ENCODE measurements around the gene UTS2R.

Gene UTS2R

DNA sequence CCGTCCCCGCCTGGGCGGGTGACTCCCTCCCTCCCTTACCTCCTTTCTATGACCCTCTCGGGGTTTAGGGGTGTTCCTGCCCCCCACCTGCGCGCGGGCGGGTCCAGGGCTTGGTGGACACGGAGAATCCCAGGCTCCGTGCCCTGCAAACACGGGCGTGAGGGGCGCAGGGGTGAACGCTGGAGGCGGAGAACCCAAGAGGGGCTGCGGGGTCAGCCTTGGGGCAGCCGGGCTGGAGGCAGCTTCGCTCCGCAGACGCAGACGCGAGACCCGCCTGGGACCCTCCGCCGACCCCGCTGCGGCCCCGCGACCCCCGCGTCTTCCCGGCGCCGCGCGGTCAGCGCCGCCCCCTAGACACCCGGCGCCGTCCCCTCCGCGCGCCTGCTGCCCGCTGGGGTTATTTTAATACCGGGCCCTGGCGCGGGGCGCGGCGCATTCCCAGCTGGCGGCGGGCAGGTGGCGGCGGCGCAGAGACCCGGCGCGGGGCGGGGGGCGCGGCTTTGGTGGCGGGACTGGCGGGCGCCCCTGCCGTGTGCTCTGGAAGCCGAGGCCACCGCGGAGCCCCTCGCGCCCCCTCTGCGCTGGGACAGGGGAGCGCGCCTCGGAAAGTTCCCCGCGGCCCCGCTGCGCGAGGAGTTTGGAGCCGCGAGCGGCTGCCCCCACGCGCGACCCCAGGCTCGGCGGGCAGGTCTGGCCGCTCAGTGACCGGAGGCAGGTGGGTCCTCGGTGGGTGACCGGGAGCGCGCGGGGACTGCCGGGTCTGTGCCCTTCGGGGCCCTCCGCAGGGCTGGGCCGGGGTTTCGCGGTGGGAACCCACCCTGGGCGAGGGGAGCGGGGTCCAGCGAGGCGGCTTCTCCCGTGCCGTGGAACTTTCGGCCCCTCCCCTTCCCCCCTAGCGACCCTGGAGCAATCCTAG, at the start of gene UTS2R:
Gene UTS2R, plus strand, starts transcription at position 433 of the 916 bp plus-strand sequence. CDS start 2,560 bp downstream, outside the sequence.
- peak; percentile 83 for DNase-seq (ENCODE audit: low spot score)

DNA sequence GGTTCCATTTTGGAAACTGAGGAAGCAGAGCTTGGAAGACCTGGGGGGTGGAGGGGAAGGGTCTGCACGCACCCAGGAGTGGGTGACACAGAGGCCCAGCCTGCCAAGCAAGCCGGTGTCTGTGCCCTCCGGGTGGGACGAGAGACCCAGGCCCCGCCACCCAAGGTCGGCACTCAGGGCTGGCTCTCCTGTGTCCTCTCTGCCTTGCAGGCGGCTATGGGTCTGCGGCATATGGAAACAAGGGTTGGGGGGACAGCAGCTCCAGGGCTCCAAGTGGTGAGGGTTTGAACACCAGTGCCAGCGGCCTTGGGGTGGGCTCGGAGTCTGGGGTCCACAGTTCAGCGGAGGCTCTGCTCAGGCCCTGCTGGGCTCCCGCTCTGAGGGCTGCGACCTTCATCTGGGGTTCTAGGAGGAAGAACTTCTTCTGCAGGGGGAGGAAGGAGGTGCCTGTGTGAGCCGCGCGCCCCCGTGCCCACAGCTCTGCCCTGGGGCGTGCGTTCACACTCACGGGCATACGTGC, 49.6 kb upstream of the UTS2R start:
- DNase-seq (ENCODE audit: low spot score), result no peak

DNA sequence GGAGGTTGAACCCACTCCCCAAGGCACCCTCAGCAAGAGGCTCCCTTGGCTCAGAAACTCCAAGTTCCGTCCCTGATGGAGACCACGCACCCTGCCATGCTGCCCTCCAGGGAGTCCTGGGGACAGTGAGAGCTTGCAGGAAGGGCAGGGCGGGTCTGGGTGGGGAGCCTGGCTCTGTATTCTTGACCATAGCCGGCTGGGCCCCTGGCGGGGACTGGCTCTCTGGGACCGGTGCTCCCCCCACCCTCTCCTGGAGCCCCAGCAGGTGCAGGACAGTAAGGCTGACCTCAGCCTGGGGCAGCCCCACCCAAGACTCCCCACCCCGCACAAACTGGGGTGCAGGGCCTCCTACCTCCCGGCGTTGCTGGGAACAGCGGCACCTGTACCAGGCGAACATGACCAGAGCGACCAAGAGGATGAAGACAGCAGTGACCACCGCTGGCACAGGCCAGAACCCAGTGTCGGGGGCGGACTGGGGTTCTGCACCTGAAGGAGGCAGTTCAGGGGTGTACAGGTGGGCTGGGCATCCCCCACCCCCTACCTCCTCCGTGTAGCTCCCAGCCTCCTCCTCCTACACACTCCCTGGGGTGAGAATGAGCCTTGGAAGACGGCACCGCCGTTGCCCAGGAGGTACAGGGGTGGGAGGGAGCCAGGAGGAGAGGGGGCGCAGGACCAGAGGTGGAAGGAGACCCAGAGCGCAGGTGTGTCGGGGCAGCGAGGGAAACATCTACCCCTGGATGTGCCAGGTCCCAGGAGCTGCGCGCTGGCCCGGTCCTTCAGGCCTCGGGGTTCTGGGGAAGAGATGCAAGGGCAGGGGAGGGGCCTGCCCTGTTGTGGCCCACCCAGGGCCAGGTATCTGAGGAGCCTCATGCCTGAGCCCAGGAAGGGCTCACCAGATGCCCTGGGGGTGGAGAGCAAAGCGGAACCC, 48.8 kb upstream of the UTS2R start:
- DNase-seq (ENCODE audit: low spot score), result no peak

DNA sequence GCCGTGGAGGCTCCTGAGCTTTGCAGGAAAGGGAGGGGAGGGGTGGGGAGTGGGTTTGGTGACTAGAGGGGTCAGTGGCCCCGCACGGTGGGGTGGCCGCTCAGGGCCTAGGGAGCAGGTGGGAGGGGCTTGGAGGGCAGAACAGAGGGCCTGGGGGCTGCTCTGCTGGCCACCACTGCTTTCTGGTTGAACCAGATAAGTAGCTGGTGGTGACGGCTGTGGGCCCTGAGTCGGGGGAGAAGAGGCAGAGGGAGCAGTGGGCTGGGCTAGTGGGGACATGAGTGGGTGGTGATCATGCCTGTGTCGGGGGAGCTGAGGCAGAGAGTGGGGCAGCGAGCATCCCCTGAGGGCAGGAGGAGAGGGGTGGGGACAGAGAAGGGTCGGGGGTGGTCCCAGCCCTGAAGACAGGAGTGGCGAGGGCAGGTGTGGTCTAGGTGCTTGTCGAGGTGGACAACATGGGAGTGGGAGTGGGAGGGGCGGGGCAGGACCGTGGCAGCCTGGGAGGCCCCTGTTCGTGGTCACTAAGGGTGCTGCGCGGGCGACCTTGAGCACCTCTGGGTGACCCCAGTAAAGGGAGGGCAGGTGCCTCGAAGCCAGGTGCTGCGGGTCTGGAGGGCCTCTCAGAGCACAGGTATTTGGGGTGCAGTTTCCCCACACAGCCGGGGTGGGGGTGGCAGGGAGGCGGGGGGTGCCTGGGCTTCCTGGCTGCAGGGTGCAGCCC, 47.9 kb upstream of the UTS2R start:
- no peak for DNase-seq (ENCODE audit: low spot score)

DNA sequence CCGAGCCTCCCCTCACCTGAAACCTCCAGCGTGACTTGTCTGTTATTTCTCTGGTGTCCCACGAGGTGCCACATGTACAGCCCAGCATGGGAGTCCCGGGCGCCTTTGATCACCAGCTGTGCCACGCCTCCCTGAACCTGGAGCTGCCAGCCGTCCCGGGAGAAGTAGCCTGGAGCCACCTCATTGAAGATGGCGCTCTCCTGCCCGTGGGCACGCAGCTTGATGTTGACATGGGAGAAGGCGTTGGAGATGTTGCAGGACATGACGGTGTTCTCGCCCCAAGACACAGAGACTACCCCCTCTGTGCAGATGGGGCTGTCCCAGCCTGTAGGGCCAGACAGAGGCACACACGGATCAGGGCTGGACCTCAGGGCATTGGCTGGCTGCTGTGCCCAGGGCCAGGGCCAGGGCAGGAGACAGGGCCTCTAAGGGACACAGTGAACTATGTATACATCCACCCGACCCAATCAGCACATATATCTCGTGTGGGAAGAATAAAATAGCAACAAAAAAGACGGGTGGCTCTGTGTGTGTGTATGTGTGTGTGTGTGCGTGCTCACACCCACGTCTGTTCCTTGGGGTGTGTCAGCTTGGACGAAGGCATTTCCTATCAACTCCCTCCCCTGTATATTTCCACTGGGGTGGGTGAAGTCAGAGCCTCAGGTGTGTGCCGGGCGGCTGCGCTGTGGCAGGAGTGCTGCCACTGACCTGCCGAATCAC, 46.8 kb upstream of the UTS2R start:
- DNase-seq (ENCODE audit: low spot score), result no peak

DNA sequence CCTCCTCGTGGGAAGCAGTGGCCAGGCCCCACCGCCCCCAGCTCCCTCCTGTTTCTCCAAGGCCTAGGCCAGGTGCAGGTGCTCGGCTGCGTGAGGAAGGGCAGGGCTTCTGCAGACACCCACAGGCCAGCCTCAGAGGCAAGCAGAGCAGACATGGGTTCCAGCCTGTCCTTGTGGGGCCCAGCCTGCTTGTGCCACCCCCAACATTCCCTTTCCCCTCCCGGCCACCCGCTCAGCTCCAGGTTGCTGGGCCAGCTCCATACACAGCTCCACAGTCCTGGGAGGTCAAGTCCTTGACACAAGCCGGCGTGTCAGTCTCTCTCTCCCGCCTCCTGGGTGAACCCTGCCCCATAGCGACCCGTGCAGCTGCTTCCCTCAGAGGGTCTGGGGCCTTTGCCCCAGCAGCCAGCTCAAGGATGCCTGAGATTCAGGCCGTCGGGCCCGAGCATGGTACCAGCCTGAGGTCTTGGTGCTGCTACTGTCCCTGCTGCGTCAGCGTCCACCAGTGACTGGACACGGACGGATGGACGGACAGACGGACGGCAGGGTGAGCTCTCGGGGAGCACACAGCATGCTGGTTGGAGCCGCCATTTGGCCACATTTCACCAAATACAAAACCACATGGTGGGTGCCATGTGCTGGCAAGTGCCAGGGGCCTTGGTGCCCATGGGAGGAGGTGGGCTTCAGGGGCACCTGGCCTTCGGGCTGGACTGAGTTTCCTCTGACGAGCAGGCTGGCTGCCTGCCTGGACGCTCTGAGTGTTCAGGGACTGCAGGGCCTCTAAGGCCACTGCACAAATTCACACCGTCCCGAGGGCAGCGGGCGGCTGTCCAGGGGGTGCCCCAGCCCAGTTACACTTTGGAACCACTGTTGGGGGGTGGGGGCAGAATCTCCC, 46.0 kb upstream of the UTS2R start:
- DNase-seq (ENCODE audit: low spot score), result no peak

DNA sequence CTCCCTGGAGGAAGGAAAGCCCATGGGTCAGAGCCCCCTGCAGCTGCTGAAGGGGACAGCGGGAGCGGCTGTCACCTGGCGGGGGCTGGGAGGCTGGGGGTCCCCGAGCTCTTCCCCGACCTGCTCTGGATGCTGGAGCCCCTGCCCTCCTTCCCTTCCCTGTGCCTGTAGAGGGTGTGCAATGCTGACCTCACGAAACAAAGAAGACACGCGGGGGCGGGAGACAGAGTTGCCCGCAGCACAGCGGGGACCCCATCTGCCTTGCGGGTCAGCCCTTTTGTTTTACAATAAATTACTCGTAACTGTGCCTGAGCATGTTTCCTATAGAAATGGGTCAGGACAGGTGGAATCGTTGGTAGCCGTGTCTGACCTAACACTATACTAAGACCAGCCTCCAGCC, 44.3 kb upstream of the UTS2R start:
- no peak for DNase-seq (ENCODE audit: low spot score)

DNA sequence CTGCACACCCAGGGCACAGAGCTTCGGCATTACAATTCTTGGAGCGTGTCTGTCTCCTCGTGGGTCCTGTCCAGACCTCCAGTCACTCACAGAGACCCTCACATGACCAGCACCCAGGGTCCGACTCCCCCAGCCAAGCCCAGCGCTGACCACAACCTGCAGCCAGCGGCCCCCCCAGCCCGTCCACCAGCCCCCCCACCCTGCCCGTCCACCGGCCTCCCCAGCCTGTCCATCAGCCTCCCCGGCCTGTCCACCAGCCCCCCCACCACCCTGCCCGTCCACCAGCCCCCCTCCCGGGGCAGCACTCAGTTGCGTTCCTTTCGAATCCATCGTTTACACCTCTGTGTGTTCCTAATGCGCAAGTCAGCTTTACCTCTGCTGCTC, 43.8 kb upstream of the UTS2R start:
- DNase-seq (ENCODE audit: low spot score), result no peak

DNA sequence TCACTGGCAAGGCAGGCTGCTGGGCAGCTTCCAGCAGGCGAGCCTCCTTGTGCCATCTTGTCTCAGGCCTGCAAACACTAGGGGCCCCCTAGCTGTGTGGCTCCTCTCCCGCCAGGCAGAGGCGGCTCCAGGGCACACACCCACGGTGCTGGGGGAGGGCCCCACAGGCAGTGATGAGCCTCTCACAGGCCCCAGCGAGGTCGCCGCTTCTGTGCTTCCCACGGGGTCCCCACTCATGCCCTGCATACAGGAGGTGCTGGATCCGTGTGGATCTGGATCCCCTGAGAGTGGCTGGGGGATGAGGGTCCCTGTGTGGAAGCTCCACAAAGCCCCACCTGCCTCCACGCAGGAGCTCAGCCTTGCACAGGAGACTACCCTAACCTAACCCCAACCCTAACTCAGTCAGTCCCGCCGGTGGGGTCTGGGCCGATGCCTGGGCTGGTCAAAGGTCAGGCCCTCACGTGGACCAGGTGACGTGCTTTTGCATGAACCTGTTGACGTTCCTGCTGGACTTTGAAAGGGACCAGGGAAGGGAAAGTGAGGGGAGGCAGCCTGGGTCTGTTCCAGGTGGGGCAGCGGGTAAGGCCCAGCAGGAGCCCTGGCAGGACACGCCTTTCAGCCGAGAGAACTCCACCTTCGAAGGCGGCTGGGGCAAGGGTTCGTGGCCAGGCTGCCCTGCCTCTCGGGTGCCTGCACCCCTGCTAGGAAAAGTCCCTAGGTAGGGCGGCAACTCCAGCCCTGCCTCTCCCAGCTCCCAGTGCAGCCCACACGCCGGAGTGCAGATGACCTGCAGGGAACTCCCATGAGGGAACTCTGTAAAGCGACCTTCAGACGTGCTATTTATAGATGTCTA, 43.2 kb upstream of the UTS2R start:
- DNase-seq (ENCODE audit: low spot score), result no peak

DNA sequence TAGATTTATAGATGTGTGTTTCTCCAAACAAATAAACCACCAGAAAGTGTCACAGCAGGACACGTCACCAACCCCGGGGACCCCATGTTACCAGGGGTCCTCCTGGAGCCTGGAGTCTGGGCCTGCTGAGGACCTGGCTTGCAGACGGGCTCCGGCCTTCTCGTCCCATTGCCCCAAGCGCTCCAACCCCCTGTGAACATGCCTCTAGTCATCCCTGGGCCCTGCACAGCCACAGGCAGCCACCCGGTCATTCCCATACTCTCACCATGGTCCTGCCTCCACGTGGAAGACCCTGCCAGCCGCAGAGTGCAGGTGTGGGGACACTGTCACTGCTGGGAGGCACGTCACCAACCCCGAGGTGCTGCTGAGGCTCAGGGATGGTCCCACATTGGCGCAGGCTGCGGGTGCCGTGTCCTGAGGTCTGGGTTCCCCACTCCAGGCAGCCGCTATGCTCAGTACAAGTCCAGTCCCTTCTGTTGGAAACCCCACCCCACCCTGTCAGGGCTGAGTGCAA, 42.5 kb upstream of the UTS2R start:
- DNase-seq (ENCODE audit: low spot score), result no peak

DNA sequence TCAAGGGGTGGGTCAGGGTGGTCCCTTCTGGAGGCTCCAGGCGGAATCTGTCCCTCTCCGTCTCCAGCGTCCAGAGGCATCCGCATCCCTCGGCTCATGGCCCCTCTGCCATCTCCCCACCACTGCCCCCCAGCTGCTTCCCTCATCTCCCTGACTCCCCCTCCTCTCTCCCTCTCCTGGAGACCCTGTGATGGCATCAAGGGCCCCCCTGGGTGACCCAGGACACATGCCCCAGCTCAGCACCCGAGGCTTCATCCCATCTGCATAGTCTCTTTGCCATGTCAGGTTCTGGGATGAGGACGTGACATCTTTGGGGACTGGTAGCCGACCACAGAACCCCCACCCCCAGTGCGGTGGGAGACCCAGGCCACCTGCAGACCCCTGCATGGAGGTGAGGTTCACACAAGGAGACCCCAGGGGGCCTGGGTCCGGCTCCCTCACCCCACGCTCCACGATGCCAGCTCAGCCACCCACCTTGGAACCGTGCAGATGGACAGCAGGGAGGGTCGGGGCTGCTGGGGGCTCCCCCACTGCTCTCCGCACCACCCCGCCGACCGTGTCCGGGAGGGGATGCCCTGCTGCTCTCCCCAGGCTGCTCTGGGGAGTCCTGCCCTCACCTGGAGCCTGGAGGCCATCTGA, 41.8 kb upstream of the UTS2R start:
- no peak for DNase-seq (ENCODE audit: low spot score)

DNA sequence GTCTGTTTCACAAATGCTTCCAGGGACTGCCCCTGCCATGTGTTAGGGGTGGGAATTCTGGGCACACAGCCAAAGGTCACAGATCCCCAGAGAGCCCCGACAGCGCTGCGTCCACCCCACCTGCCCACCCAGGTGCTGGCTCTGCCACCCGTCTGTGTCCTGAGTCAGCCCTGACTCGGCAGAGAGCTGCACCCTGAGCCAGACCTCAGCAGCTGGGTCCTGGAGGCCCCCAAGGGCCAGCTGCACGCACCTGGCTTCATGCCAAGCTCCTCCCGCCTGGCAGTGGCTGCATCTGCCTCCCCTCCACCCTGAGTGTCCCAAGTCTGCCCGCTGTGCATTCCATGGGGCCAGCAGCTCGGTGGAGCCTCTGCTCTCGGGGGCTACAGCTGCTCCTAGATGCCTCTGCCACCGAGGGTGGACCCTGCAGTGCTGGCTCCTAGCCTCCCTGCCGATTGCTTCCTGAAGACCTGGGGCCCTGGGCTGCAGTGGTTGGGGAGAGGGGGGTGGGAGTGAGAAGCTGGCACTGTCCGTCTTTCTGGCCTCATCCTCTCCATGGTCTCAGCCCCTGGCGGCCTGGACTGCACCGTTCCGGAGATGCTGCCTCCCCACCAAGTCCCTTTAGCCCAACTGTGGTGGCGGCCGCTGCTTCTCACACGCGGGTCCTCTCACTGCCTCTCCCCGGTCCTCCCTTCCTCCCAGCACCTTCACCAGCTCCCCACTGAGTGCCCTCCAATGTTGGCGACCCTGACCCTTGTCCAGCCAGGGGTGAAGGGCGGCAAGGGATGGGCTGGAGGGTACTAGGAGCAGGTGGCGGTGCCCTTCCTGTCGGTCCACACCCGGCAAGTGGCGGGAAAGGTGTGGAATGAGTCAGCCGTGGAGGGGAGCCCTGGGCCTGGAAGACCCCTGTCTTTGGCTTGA, 41.0 kb upstream of the UTS2R start:
- peak; percentile 94 for DNase-seq (ENCODE audit: low spot score)

DNA sequence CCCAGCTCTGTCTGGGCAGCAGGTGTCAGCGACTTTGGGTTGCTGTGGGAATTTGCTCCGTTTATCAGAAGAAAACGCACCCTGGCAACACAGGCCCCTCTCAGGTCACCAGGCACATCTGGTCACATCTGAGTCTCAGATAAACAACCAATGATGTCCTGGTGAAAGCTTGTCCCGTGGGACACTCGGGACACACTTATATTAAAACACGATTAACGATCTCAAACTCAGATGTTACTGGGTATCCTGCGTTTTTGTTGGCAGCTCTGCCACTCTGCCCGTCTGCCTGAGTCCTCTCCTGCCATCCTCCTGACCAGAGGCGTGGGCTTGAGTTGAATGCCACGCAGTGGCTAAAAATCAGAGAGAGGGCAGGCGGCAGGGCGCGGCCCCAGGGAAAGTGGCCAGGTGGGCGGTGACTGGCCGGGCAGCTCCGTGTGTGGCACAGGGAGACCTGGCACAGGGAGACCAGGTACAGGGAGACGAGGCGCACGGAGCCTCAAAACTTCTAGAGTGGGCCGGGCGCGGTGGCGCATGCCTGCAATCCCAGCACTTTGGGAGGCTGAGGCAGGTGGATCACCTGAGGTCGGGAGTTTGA, 40.1 kb upstream of the UTS2R start:
- DNase-seq (ENCODE audit: low spot score), result no peak

DNA sequence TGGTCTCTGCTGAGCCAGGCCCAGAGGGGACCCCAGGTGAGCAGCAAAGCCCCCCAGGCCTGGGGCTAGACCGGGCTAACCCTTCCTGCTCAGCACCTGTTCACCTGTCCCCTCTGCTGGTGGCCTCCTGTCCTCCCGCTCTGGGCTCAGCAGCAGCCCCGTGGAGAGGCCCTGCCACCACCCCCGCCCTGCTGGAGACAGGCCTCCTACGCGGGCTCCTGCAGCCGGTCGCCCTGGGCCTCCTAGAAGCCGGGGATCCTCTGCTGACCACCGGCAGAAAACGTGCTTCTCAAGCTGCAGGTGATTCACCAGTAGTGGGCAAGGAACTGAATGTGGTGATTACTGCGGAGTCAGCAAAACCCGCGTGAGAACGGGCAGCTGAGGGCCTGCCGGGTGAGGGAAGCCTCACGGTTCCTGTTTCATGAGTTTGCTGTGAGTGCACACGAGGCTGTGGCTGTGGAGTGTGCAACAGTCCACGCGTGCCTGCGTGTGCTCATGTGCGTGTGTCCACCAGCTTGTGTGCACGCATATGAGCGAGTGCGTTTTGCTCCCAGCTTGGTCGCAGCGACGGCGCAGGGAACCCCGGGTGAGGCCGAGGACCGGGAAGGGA, 38.8 kb upstream of the UTS2R start:
- no peak for DNase-seq (ENCODE audit: low spot score)

DNA sequence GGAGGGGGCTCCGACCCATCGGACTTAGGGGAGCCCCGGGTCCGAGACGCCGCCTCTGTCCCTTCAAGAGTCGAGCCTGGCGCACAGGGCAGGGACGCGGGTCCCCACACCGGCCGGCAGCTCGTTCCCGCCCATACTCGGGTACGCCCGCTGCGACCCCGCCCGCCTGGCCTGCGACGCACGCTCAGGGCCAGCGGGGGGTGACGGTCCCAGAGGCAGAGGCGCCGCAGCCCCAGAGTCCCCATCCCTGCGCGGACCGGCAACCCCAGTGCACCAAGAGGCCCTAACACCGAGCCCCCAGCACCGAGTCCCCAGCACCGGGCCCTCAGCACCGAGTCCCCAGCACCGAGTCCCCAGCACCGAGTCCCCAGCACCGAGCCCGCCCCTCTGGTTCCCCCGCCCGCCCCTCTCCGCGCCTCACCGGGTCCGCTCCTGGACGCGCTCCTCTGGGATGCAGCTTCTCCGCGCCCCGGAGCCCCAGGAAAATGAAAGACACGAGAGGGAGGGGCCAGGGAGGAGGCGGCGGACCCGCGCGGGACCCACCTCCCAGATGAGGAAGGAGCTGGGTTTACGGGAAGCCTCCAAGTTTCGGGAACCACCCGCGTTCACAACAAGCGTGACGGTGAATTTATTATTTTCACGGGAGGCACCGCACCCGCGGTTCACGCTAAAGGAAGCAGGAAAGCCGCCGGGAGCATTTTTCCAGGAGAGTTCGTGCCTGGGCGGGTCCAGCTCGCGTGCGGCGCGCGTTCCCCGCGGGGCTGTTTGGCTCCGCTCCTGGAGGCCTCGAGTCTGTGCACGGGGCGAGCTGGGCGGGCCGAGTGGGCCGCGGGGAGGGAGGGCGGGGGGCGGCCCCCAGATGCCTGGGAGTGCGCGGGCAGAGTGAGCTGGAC, 38.0 kb upstream of the UTS2R start, which contains the start of gene SECTM1:
Gene SECTM1, minus strand, starts transcription at position 488 of the 893 bp plus-strand sequence. CDS start 6,526 bp downstream, outside the sequence.
- no peak for DNase-seq (ENCODE audit: low spot score)

Measured in D341Med (cell line).